Keratinocyte (primary cell): ENCODE data around the gene ACADSB. TPM values are rescaled to one million over a fixed set of nuclear protein-coding genes. Genes with fewer than 3 reads are reported as not detected.

Experiments used
- DNase-seq: peaks from one replicate; pipeline ENCODE4 v3.0.0-alpha.2; 2011; ENCODE audit warnings: low read depth, missing footprints, low spot score
- FAIRE-seq: peaks from 2 replicates; lab custom pipeline; 2011; peaks lifted over from hg19 to GRCh38; lab: Jason Lieb, UNC
- H2AFZ ChIP-seq: 2 replicates; pipeline ENCODE4 v1.6.0; 2012; ENCODE audit warnings: low read length, control low read depth, inconsistent platforms; ENCODE audit not compliant: control insufficient read depth
- H3K27ac ChIP-seq: 2 replicates; pipeline ENCODE4 v1.5.1; 2011; ENCODE audit warnings: low read length; ENCODE audit not compliant: control insufficient read depth, insufficient read depth
- H3K27me3 ChIP-seq: 3 replicates; pipeline ENCODE4 v1.6.0; 2011; ENCODE audit warnings: low read length; ENCODE audit not compliant: control insufficient read depth, insufficient read depth; ENCODE audit errors: extremely low read depth
- H3K36me3 ChIP-seq, 2 experiments: 2 replicates in 1 of 2; 3 replicates in 1 of 2; pipeline ENCODE4 v1.5.1; 2011; ENCODE audit warnings: low read length in 2 of 2, mild to moderate bottlenecking in 1 of 2; ENCODE audit not compliant: control insufficient read depth in 2 of 2, insufficient read depth in 2 of 2; ENCODE audit errors: extremely low read depth in 1 of 2
- H3K4me1 ChIP-seq: 3 replicates; pipeline ENCODE4 v1.5.1; 2011; ENCODE audit warnings: low read length; ENCODE audit not compliant: control insufficient read depth, insufficient read depth; ENCODE audit errors: extremely low read depth
- H3K4me2 ChIP-seq: 3 replicates; pipeline ENCODE4 v1.6.0; 2011; ENCODE audit warnings: low read depth, low read length; ENCODE audit not compliant: control insufficient read depth, insufficient read depth; ENCODE audit errors: extremely low read depth
- H3K4me3 ChIP-seq, 3 experiments: fragments of 200-600 bp in 1 of 3; sonication (generic) in 1 of 3; 2 replicates in 2 of 3; 3 replicates in 1 of 3; pipeline ENCODE4 v1.5.1; 2011 to 2016; ENCODE audit warnings: low read length in 3 of 3, mild to moderate bottlenecking in 3 of 3, control low read depth in 2 of 3, inconsistent platforms in 1 of 3, low read depth in 1 of 3, mixed read lengths in 1 of 3, mixed run types in 1 of 3, moderate library complexity in 1 of 3; ENCODE audit not compliant: control insufficient read depth in 2 of 3, insufficient read depth in 2 of 3; ENCODE audit errors: extremely low read depth in 1 of 3
- H3K79me2 ChIP-seq: 2 replicates; pipeline ENCODE4 v1.6.0; 2012; ENCODE audit warnings: low read length; ENCODE audit not compliant: control insufficient read depth, insufficient read depth
- H3K9ac ChIP-seq: 3 replicates; pipeline ENCODE4 v1.6.0; 2011; ENCODE audit warnings: low read length; ENCODE audit not compliant: control insufficient read depth, insufficient read depth; ENCODE audit errors: extremely low read depth
- H3K9me1 ChIP-seq: 3 replicates; pipeline ENCODE4 v1.6.0; 2011; ENCODE audit warnings: low read length; ENCODE audit not compliant: control insufficient read depth, insufficient read depth; ENCODE audit errors: extremely low read depth
- H3K9me3 ChIP-seq: 2 replicates; pipeline ENCODE4 v1.5.1; 2012; ENCODE audit warnings: low read depth, low read length; ENCODE audit not compliant: control insufficient read depth
- H4K20me1 ChIP-seq: 3 replicates; pipeline ENCODE4 v1.6.0; 2011; ENCODE audit warnings: low read length; ENCODE audit not compliant: control insufficient read depth, insufficient read depth; ENCODE audit errors: extremely low read depth
- EZH2 ChIP-seq: IDR thresholded peaks from one replicate; pipeline ENCODE4 v1.6.1; 2012; ENCODE audit warnings: inconsistent platforms, mild to moderate bottlenecking, low read length, moderate library complexity
- dilution Hi-C: fragments of 300-500 bp; cut with MboI; formaldehyde crosslinking; loops from one replicate; pipeline ENCODE4 v1.7.0; 2020; ENCODE audit warnings: low sequenced_read_pairs; ENCODE audit not compliant: extremely low pct_ligation_motif_present
- polyA plus RNA-seq, 5 experiments: library from polyadenylated mRNA; depleted of rRNA in 3 of 5; stranded (reverse) in 3 of 5; stranded (forward) in 1 of 5; unstranded in 1 of 5; fragments of >200 nt; gene quantifications; 1 replicate in 1 of 5; 2 replicates in 3 of 5; 3 replicates in 1 of 5; pipeline versions ENCODE4 v1.2.1 to v1.2.3, GENCODE V29; 2011 to 2012; ENCODE audit warnings: missing spikeins in 2 of 5, low read depth in 1 of 5, low replicate concordance in 1 of 5
- TF ChIP-seq, protein P1 (sequence below), 3 experiments: IDR thresholded peaks in 1 of 3; conservative IDR thresholded peaks in 1 of 3; optimal IDR thresholded peaks in 1 of 3; 2 replicates in 2 of 3; 3 replicates in 1 of 3; pipeline versions ENCODE3 to v1.5.1; 2011; ENCODE audit warnings: low read length in 3 of 3, mild to moderate bottlenecking in 3 of 3, moderate library complexity in 2 of 3, control low read depth in 1 of 3, inconsistent platforms in 1 of 3; ENCODE audit not compliant: insufficient read depth in 2 of 3; ENCODE audit errors: extremely low read depth in 1 of 3

Gene ACADSB
- polyA plus RNA-seq, 1 donor (not counting 4 experiments of a cell fraction or from before 2014, with no cell fraction given), result 10.1 TPM

GRCh38 chr10:123087348-123087747 lies 78.5 kb downstream of the ACADSB start:
- no peaks in the 10 kb centered on the region for H3K9me3 ChIP-seq
- no peaks in the 10 kb centered on the region for H4K20me1 ChIP-seq
- no peaks in the 10 kb centered on the region for H3K79me2 ChIP-seq
- no peak overlapping the region for H3K27ac ChIP-seq
- H3K4me2 ChIP-seq, result no peak overlapping the region
- TF ChIP-seq, protein P1, sequence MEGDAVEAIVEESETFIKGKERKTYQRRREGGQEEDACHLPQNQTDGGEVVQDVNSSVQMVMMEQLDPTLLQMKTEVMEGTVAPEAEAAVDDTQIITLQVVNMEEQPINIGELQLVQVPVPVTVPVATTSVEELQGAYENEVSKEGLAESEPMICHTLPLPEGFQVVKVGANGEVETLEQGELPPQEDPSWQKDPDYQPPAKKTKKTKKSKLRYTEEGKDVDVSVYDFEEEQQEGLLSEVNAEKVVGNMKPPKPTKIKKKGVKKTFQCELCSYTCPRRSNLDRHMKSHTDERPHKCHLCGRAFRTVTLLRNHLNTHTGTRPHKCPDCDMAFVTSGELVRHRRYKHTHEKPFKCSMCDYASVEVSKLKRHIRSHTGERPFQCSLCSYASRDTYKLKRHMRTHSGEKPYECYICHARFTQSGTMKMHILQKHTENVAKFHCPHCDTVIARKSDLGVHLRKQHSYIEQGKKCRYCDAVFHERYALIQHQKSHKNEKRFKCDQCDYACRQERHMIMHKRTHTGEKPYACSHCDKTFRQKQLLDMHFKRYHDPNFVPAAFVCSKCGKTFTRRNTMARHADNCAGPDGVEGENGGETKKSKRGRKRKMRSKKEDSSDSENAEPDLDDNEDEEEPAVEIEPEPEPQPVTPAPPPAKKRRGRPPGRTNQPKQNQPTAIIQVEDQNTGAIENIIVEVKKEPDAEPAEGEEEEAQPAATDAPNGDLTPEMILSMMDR (optimal IDR thresholded peaks at IDR 0.05 in 1 of 3, IDR thresholded peaks at IDR 0.05 in 1 of 3, conservative IDR thresholded peaks at IDR 0.05 in 1 of 3; ENCODE audit: extremely low read depth in 1 of 3, insufficient read depth in 2 of 3, low read length in 3 of 3), result no peak
- no peak for TF ChIP-seq EZH2
- H3K9me1 ChIP-seq, result no peaks in the 10 kb centered on the region
- DNase-seq, result no peak
- no peak overlapping the region for H3K9ac ChIP-seq
- H3K27me3 ChIP-seq, result no peaks in the 10 kb centered on the region
- no peak overlapping the region for H3K4me3 ChIP-seq
- no peak overlapping the region for H2AFZ ChIP-seq
- no peaks in the 10 kb centered on the region for H3K4me1 ChIP-seq
- no peak for FAIRE-seq
- no peaks in the 10 kb centered on the region for H3K36me3 ChIP-seq
- dilution Hi-C loops, result no loop called here

DNA sequence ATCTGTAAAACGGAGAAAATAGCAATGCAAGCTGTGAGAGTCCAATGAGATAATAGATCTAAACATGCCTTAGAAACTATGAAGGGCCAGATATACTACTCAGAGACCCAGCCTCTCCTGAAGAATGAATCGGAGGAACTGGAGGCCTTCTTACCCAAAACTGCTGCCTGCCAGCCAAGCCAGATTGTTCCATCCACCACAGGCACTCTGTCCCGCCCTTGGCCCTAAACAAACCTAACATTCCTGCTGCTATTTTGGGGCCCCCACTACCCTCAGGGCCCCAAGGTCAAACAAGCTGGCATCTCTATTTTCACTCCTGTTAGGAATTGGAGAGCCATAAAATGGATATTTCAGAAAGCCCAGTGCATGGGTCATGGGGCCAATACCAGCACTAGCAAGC lies 79.0 kb downstream of the ACADSB start:
- H3K36me3 ChIP-seq, result no peaks in the 10 kb centered on the region
- no peaks in the 10 kb centered on the region for H3K27me3 ChIP-seq
- no peak for TF ChIP-seq EZH2
- TF ChIP-seq, protein P1 (optimal IDR thresholded peaks at IDR 0.05 in 1 of 3, IDR thresholded peaks at IDR 0.05 in 1 of 3, conservative IDR thresholded peaks at IDR 0.05 in 1 of 3; ENCODE audit: extremely low read depth in 1 of 3, insufficient read depth in 2 of 3, low read length in 3 of 3), result no peak
- no peak for DNase-seq
- no peak for FAIRE-seq
- dilution Hi-C loops, result no loop called here
- H3K9me3 ChIP-seq, result no peaks in the 10 kb centered on the region
- no peak overlapping the region for H3K4me2 ChIP-seq
- H3K27ac ChIP-seq, result no peak overlapping the region
- H2AFZ ChIP-seq, result no peak overlapping the region
- no peaks in the 10 kb centered on the region for H3K4me1 ChIP-seq
- no peaks in the 10 kb centered on the region for H4K20me1 ChIP-seq
- H3K9me1 ChIP-seq, result no peaks in the 10 kb centered on the region
- H3K9ac ChIP-seq, result no peak overlapping the region
- H3K4me3 ChIP-seq, result no peak overlapping the region
- no peaks in the 10 kb centered on the region for H3K79me2 ChIP-seq
